Large intestine (tissue), 3 donors: Measurements from ENCODE around the gene ZNF225. TPM values are rescaled to one million over a fixed set of nuclear protein-coding genes. Genes with fewer than 3 reads are reported as not detected.
"Not testable (repeated sequence)": the region's sequence is repeated elsewhere in the genome, so short reads cannot be mapped to it uniquely, and the experiment has no call there.

Source experiments
- DNase-seq, 2 donors: peaks; one replicate each; pipeline versions ENCODE4 v3.0.0 to v3.0.0-alpha.2; 2013
- H3K27ac ChIP-seq: one replicate; pipeline ENCODE4 v1.5.1; 2013; ENCODE audit warnings: low read length
- H3K27me3 ChIP-seq: 2 replicates; pipeline ENCODE4 v1.6.1; 2013; ENCODE audit warnings: low read length; ENCODE audit not compliant: control insufficient read depth, insufficient read depth
- H3K36me3 ChIP-seq: 2 replicates; pipeline ENCODE4 v1.6.1; 2013; ENCODE audit warnings: low read length; ENCODE audit not compliant: control insufficient read depth, insufficient read depth
- H3K4me1 ChIP-seq: one replicate; pipeline ENCODE4 v1.6.1; 2013; ENCODE audit warnings: low read length; ENCODE audit not compliant: control insufficient read depth, insufficient read depth
- H3K4me3 ChIP-seq: one replicate; pipeline ENCODE4 v1.5.1; 2013; ENCODE audit warnings: low read length
- H3K9me3 ChIP-seq: one replicate; pipeline ENCODE4 v1.6.1; 2013; ENCODE audit warnings: mild to moderate bottlenecking, low read depth, low read length, moderate library complexity; ENCODE audit not compliant: control insufficient read depth
- WGBS: methylation state at CpG from one replicate; pipeline ENCODE4 v1.1.5; 2013; ENCODE audit warnings: low lambda C conversion rate; ENCODE audit not compliant: insufficient coverage; 5-methylcytosine and 5-hydroxymethylcytosine counted together
- polyA plus RNA-seq: library from polyadenylated mRNA; unstranded; fragments of 120-200 nt; gene quantifications from one replicate; pipeline ENCODE4 v1.2.1, GENCODE V29; 2013

The ZNF225 gene
- polyA plus RNA-seq, 1 donor: 6.8 TPM

- no peak for DNase-seq
- no peak overlapping the region for H3K4me3 ChIP-seq
- peaks cover 35% of the 10 kb centered on the region for H3K36me3 ChIP-seq
- no peak overlapping the region for H3K27ac ChIP-seq
- H3K4me1 ChIP-seq: no peaks in the 10 kb centered on the region
- no peaks in the 10 kb centered on the region for H3K27me3 ChIP-seq
- H3K9me3 ChIP-seq: peaks cover 28% of the 10 kb centered on the region
- WGBS: no CpG with 5 or more reads among the region's 3 CpGs
Measured at GRCh38 chr19:44107751-44108150, 5.4 kb upstream of the ZNF225 start.

DNA sequence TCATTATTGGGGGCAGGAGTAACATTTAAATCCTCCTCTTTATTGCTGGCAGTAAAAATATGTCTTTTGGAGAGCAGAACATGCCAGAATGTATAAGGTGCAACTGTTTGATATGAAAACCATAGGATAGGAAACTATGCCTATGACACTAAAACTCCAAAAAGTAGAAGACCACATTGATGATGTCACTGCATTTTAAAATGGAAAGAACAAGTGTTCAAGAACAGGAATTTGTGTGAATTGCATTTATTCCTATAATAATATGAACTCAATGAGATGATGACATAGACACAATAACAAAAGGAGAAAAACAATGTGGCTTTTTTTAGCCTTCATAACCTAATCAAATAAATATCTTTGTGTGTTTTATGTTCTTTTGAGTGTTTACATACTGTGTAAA lies 3.7 kb upstream of the ZNF225 start:
- DNase-seq: no peak
- Histone ChIP-seq H3K9me3 (peaks cover 22% of the 10 kb centered on the region), H3K4me3 (no peak overlapping the region), H3K4me1 (no peaks in the 10 kb centered on the region), H3K27me3 (no peaks in the 10 kb centered on the region), H3K27ac (no peak overlapping the region), H3K36me3 (peaks cover 24% of the 10 kb centered on the region)

DNA sequence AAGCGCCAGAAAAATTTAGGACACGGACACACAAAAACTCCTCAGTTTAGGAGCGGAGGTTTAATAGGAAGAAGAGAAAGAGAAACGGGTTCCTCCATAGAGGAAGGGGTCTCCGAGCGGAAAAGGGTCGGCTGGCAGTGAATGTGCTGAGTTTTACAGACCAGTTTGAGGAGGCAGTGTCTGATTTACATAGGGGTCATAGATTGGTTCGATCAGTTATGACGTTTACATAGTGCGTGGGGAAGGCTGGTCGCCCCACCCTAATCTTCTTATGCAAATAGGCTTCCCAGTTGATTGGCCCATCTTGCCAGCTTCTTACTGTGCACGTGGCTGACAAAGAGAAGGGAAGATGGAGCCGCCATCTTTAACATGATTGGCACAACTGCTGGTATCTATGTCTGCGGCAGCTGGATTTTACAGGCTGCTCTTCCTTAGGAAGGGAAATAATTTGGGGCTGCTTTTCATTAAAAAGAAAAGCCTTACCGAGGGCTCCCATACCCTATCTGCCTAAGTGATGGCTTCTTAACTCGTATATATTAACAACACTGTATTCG lies 1.2 kb upstream of the ZNF225 start:
- WGBS: 0% methylated on average over 1 of the region's 17 CpGs
- Histone ChIP-seq H3K9me3 (peaks cover 15% of the 10 kb centered on the region), H3K36me3 (peaks cover 15% of the 10 kb centered on the region), H3K27ac (no peak overlapping the region), H3K4me3 (peak overlapping the region; percentile 69), H3K4me1 (no peaks in the 10 kb centered on the region), H3K27me3 (no peaks in the 10 kb centered on the region)
- peak; percentile 37 to 65 for DNase-seq

GRCh38 chr19:44112802-44113137 lies 429 bp upstream of the ZNF225 start:
- DNase-seq: no peak
- peak overlapping the region; percentile 11 for H3K27ac ChIP-seq
- H3K27me3 ChIP-seq: no peaks in the 10 kb centered on the region
- H3K4me1 ChIP-seq: no peaks in the 10 kb centered on the region
- peak overlapping the region; percentile 69 for H3K4me3 ChIP-seq
- peaks cover 7% of the 10 kb centered on the region for H3K9me3 ChIP-seq
- peaks cover 12% of the 10 kb centered on the region for H3K36me3 ChIP-seq
- 0% methylated on average over 2 of the region's 11 CpGs for WGBS

DNA sequence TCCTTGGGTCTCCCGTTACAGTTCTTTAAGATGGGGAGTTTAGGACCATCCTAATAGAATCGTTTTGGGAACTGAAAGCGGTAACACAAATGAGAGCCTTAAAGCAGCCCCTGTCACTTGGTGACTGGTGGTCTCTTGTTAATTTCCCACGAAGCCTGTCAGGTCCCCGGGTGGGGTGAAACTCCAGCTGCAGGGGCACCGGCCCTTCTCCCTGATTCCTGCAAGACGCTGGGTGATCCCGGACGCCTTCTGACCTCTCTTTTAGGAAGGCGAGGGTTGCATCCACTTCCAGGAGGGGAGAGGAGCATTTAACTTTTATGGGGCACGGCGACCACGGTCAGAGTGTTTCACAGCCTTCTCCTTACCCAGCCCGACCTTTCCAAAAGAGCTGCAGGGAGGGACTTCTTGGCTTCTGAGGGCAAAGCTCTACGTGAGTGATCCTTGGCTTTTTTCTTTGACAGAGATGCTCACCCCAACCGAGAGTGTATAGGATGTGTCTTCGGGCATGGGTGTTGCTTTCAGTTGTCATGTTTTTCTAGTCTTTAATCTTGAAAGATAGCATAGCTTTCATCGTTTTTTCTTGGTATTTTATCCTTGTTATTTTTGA lies 688 bp downstream of the ZNF225 start:
- peaks cover 4% of the 10 kb centered on the region for H3K9me3 ChIP-seq

GRCh38 chr19:44121162-44121561 lies 8.0 kb downstream of the ZNF225 start:
- H3K36me3 ChIP-seq: peaks cover 25% of the 10 kb centered on the region
- 100% methylated on average over 1 of the region's 4 CpGs for WGBS
- H3K4me1 ChIP-seq, H3K4me3 ChIP-seq, DNase-seq, H3K9me3 ChIP-seq, H3K27ac ChIP-seq, H3K27me3 ChIP-seq: not testable (repeated sequence)

More for the DNA sequence above, 688 bp downstream of the ZNF225 start:
- H3K36me3 ChIP-seq: peaks cover 18% of the 10 kb centered on the region
- H3K4me1 ChIP-seq: no peaks in the 10 kb centered on the region
- 43% methylated on average over 1 of the region's 18 CpGs for WGBS
- peak overlapping the region; percentile 69 for H3K4me3 ChIP-seq
- H3K27ac ChIP-seq: no peak overlapping the region
- DNase-seq: no peak
- no peaks in the 10 kb centered on the region for H3K27me3 ChIP-seq

- DNase-seq: no peak
- peaks cover 34% of the 10 kb centered on the region for H3K36me3 ChIP-seq
- no peaks in the 10 kb centered on the region for H3K4me1 ChIP-seq
- H3K27me3 ChIP-seq: no peaks in the 10 kb centered on the region
- peaks cover 13% of the 10 kb centered on the region for H3K9me3 ChIP-seq
- no peak overlapping the region for H3K4me3 ChIP-seq
- no peak overlapping the region for H3K27ac ChIP-seq
- 94% methylated on average over 3 of the region's 5 CpGs for WGBS
Measured at GRCh38 chr19:44131955-44132354, 18.8 kb downstream of the ZNF225 start.

DNA sequence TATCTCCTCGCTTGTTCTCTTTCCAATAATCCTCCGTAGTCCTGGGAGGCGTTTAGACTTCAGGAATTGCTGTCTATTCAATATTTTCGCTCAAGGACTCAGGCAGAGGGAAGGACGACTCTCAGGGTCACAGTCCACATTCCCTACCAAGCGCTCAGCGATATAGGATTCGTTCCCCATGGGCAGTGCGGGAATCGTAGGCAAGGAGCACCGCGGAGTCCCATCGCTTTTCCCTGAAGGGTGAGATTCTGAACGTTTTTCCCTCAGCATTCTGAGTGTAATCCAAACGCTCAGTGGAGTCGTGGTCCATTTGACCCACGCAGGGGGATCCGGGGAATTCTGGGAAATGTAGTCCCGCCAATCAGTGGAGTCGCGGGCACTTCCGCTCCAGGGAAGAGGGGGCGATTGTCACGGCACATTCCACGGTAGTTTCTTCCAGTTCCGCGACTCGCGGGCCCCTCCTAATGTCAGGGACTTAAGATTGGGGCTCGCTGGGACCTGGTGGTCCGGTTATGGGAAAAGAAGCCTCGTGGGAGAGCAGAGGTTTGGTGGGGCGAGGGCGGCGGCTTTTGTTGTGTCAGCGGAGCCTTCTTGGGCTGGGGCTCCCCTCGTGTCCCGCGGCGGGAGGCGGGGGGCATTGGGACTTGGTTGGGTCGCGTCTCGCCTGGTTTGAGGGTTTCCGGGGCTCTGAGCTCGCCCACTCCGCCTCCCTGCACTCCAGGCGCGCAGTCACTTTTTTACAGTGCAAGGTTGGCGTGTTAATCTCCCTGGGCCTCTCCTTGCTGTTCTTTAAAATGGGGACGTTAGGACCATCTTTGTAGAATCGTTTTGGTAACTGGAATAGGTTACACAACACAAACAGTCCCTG lies 28.2 kb downstream of the ZNF225 start, which contains the start of gene ZNF234:
Gene ZNF234 (plus strand): TSS at position 364 of the 868 bp plus-strand sequence. CDS start 3,079 bp downstream, outside the sequence.
- Histone ChIP-seq H3K9me3 (no peaks in the 10 kb centered on the region), H3K27ac (peak within 1 kb of the TSS; percentile 93), H3K36me3 (peaks cover 16% of the 10 kb centered on the region), H3K4me3 (peak within 1 kb of the TSS; percentile 99), H3K27me3 (no peaks in the 10 kb centered on the region), H3K4me1 (peaks cover 6% of the 10 kb centered on the region)
- WGBS: 0% methylated on average over 1 of the region's 52 CpGs
- peak; percentile 74 to 94 for DNase-seq

- Histone ChIP-seq H3K4me3 (peak overlapping the region; percentile 99), H3K36me3 (peaks cover 16% of the 10 kb centered on the region), H3K27ac (no peak overlapping the region), H3K27me3 (no peaks in the 10 kb centered on the region), H3K4me1 (peaks cover 6% of the 10 kb centered on the region), H3K9me3 (no peaks in the 10 kb centered on the region)
- no peak for DNase-seq
- WGBS: no CpG with 5 or more reads among the region's 13 CpGs
Measured at GRCh38 chr19:44142059-44142433, 28.8 kb downstream of the ZNF225 start.

DNA sequence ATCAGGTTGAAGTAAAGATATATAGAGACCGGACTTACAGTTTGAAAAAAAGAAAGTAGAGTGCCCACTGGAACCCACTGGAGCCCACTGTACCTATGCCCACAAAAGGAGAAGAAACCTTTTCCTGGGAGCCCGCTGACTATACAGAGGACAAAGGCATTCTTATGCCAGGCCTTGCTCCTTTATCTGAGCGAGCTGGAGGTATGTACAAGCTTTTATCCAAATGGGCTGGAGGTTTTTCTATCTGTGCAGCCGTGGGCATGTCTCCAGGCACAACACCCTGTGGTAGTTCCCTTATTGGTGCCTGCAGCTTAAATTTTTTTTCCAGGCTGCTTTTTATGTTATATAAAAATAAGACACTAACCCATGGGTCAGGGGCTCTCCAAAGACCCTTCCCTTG lies 36.6 kb downstream of the ZNF225 start:
- no peaks in the 10 kb centered on the region for H3K27me3 ChIP-seq
- H3K4me1 ChIP-seq: no peaks in the 10 kb centered on the region
- no peak for DNase-seq
- H3K27ac ChIP-seq: no peak overlapping the region
- WGBS: 100% methylated on average over 1 of the region's 4 CpGs
- H3K36me3 ChIP-seq: peaks cover 62% of the 10 kb centered on the region
- no peak overlapping the region for H3K4me3 ChIP-seq
- H3K9me3 ChIP-seq: peaks cover 3% of the 10 kb centered on the region
